ENCODE data around the gene ABCG4.
"Not testable (repeated sequence)": the region's sequence is repeated elsewhere in the genome, so short reads cannot be mapped to it uniquely, and the experiment has no call there.

The ABCG4 gene

DNA sequence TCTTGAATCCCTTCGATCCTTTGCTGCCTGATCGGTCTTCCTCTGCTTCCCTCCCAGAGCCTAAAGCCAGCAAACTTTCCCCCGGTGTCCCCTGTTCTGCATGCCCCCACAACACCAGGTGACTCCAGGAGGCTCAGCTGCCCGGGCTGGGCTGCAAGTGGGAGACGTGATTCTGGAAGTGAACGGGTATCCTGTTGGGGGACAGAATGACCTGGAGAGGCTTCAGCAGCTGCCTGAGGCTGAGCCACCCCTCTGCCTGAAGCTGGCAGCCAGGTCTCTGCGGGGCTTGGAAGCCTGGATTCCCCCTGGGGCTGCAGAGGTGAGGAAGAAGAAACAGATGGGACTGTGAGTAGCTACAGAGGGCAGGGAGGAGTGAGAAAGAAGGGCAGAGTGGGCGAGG, 40.0 kb downstream of the ABCG4 start:
- no peak overlapping the region for H3K4me3 ChIP-seq (ENCODE audit: low read depth, low read length)
- no peak for DNase-seq (ENCODE audit: low read depth)
- TF ChIP-seq, protein P1, sequence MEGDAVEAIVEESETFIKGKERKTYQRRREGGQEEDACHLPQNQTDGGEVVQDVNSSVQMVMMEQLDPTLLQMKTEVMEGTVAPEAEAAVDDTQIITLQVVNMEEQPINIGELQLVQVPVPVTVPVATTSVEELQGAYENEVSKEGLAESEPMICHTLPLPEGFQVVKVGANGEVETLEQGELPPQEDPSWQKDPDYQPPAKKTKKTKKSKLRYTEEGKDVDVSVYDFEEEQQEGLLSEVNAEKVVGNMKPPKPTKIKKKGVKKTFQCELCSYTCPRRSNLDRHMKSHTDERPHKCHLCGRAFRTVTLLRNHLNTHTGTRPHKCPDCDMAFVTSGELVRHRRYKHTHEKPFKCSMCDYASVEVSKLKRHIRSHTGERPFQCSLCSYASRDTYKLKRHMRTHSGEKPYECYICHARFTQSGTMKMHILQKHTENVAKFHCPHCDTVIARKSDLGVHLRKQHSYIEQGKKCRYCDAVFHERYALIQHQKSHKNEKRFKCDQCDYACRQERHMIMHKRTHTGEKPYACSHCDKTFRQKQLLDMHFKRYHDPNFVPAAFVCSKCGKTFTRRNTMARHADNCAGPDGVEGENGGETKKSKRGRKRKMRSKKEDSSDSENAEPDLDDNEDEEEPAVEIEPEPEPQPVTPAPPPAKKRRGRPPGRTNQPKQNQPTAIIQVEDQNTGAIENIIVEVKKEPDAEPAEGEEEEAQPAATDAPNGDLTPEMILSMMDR (IDR thresholded peaks at IDR 0.05; ENCODE audit: insufficient read depth, low read depth, low read length, missing control alignments): no peak

DNA sequence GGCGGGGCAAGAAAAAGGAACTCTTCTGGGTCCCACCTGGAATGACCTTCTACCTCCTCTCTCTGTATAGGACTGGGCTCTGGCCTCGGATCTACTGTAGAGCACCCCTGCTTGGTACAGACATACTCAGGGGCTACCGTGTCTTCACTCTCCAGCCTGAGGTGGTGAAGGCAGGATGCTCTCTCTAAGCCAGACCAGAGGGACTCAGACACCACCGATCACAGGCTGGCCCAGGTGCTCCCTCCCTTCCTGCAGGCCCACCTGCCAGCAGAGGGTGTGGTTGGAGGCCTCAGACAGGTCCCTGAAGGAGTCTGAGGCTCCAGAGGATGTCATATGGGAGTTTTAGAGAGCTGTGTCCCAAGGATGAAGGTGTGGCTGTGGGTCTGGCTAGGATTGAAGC, 40.5 kb downstream of the ABCG4 start:
- DNase-seq (ENCODE audit: low read depth): no peak
- no peak overlapping the region for H3K4me3 ChIP-seq (ENCODE audit: low read depth, low read length)
- TF ChIP-seq, protein P1 (IDR thresholded peaks at IDR 0.05; ENCODE audit: insufficient read depth, low read depth, low read length, missing control alignments): no peak

DNA sequence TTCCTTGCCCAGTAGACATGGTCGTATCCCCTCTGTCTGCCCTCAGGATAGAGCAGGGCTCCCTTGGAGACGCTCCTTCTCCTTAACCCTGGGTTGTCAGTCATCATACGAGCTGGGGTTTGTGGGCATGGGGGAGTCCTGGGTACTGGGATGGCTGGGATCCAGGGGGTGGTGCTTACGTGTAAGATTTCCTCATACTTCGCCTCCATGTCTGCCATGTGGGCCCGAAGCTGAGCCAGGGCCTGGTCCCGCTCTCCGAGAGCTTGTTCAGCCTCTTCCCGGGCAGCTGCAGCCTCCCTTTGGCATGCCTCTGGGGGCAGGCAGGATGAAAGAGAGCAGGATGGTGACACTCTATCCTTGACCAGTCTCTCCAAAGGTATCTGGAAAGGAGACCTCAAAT, 41.7 kb downstream of the ABCG4 start:
- TF ChIP-seq, protein P1 (IDR thresholded peaks at IDR 0.05; ENCODE audit: insufficient read depth, low read depth, low read length, missing control alignments): no peak
- no peak overlapping the region for H3K4me3 ChIP-seq (ENCODE audit: low read depth, low read length)
- no peak for DNase-seq (ENCODE audit: low read depth)

DNA sequence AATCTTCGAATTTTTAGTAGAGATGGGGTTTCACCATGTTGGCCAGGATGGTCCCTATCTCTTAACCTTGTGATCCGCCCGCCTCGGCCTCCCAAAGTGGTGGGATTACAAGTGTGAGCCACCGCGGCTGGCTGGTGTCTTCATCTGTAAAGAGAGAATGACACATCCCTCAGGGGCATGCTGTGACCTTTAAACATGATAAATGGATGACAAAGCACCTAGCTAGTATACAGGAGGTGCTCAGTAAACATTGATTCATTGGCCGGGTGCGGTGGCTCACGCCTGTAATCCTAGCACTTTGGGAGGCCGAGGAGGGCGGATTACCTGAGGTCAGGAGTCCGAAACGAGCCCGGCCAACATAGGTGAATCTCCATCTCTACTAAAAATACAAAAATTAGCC, 42.4 kb downstream of the ABCG4 start:
- not testable (repeated sequence) for DNase-seq (ENCODE audit: low read depth); H3K4me3 ChIP-seq (ENCODE audit: low read depth, low read length)

DNA sequence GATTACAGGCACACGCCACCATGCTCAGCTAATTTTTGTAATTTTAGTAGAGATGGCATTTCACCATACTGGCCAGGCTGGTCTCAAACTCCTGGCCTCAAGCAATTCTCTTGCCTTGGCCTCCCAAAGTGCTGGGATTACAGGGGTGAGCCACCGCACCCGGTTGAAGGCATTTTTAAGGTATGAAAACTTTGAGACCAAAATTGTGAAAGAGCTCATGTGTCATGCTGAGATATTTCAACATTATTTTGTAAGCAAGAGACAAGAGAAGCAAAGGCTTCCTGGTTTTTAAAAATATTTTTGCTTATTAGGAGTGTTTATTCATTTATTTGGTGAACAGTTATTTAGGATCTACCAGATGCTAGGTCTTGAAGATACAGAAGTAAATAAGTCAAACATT, 43.3 kb downstream of the ABCG4 start:
- TF ChIP-seq, protein P1 (IDR thresholded peaks at IDR 0.05; ENCODE audit: insufficient read depth, low read depth, low read length, missing control alignments): no peak
- no peak overlapping the region for H3K4me3 ChIP-seq (ENCODE audit: low read depth, low read length)
- DNase-seq (ENCODE audit: low read depth): no peak

DNA sequence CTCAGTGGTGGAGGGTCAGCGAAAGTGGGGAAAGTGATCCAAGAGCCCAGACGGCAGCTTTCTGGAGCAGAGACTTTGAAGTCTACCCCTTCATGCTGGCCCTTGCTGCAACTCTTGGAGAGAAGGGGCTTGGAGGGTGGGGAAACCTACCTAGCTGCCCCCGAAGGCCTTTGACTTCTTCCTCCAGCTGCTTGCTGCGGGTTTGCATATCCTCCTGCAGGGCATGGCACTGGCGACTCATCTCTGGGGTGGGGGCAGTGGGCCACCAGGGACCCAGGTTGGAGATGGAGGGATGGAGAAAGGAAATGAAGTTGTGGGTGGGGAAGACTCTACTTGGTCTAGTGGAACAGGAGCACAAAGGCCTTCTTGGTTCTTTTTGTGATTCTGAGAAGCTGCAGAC, 44.1 kb downstream of the ABCG4 start:
- TF ChIP-seq, protein P1 (IDR thresholded peaks at IDR 0.05; ENCODE audit: insufficient read depth, low read depth, low read length, missing control alignments): no peak
- no peak overlapping the region for H3K4me3 ChIP-seq (ENCODE audit: low read depth, low read length)
- DNase-seq (ENCODE audit: low read depth): no peak

DNA sequence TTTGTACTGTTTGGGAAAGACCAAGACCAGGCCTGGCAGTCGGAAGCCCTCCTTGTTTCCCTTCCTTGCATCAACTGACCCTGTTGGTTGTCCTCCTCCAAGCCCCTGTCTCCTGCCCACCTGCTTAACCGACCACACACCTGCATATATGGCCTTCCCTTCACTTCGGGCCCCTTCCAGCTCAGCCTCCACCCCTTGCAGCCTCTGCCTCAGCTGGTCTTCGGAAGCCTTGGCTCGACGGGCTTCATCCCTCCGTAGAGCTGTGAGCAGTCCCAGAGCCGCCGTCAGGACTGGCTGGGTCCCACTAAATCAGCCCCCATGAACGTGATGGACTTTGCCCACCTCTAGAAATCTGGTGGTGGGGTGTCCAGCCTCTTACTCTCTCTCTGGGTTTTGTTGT, 44.8 kb downstream of the ABCG4 start:
- no peak for DNase-seq (ENCODE audit: low read depth)
- H3K4me3 ChIP-seq (ENCODE audit: low read depth, low read length): no peak overlapping the region
- TF ChIP-seq, protein P1 (IDR thresholded peaks at IDR 0.05; ENCODE audit: insufficient read depth, low read depth, low read length, missing control alignments): no peak

Data from GM12865 (cell line).